ENCODE measurements around the gene RNF186.
A peak's percentile ranks its signal among the peaks of the same experiment; 100 is the strongest.
"Not testable (repeated sequence)": the region's sequence is repeated elsewhere in the genome, so short reads cannot be mapped to it uniquely, and the experiment has no call there.

RNF186 gene

GRCh38 chr1:19792237-19793002, 22.7 kb downstream of the RNF186 start:
- no peak for DNase-seq

GRCh38 chr1:19790061-19790975, 24.8 kb downstream of the RNF186 start:
- not testable (repeated sequence) for DNase-seq

DNA sequence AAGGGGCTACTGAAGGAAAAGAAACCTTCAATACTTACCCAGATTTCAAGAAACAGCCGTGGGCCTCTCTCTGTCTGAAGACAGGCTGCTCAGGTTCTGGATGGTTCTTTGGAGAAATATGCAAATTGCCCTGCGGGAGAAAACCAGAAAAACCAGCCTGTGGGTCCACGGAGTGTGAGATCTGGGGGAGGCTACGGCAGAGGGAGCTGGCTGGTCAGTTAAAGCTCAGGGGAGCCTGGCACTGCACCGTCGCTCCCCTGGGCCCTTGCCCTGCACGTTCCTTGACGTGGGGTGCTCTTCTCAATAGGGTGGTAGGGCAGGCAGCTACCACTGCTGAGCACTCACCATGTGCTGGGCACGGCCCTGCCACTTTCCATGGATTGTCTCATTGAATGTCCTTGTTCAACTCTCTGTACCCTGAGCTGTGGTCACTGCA, 28.1 kb downstream of the RNF186 start:
- DNase-seq: no peak

GRCh38 chr1:19785660-19786059, 29.4 kb downstream of the RNF186 start:
- DNase-seq: no peak

DNA sequence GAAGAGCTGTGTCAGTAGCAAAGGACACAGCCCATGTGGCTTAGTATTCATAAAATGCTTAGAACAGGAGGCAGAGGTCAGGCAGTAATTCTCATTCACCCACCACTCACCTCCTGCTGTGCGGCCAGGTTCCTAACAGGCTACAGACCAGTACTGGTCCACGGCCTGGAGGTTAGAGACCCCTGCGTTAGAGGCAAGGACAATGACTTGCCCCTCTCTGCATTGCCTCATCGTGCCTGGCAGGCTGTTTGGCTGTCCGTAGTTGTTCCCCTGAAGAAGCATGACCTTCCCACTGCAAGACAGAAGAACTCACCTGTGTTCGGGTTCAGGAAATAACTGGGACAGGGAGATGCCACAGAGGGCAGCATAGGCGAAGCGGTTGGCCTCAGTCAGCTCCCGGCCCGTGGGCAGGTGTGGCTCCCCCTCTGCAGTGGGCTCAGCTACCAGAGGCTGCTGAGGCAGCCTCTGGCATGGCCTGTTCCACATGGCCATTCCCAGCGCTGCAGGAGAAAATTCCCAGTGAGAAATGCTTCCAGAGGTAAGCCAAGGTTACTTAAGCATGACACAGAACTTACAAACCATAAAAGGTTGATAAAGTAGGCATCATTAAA, 34.7 kb downstream of the RNF186 start:
- no peak for DNase-seq

GRCh38 chr1:19776933-19777332, 38.1 kb downstream of the RNF186 start:
- DNase-seq: no peak

DNA sequence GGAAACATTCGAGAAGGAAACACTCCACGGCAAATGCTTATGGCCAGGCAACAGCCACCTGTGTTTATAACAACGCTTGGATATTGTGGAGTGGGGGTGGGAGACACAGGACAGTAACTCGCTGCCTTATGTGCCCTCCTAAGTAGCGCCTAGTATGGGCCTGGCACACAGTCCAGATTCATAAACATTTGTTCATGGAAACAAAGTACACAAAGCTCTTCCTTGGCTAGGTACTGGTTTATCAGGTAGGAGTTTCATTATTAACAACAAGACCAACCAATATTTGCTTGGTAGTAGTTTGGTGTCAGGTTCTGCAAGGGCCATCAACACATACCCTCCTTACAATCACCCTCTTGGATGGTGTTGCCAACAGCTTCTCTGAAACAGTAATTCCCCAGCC, 38.8 kb downstream of the RNF186 start:
- no peak for DNase-seq

DNA sequence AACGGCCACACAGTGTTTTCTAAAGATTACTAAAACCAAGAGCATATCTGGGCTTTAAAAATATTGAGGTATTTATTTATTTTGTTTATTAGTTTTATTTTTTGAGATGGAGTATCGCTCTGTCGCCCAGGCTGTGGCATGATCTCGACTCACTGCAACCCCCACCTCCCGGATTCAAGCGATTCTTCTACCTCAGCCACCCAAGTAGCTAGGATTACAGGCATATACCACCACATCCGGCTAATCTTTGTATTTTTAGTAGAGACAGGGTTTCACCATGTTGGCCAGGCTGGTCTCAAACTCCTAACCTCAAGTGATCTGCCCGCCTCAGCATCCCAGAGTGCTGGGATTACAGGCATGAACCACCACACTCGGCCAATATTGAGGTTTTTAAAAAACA, 39.3 kb downstream of the RNF186 start:
- no peak for DNase-seq

GRCh38 chr1:19775317-19775716, 39.8 kb downstream of the RNF186 start:
- DNase-seq: no peak

- DNase-seq: no peak
Observed at GRCh38 chr1:19774180-19774785, 40.8 kb downstream of the RNF186 start.

DNA sequence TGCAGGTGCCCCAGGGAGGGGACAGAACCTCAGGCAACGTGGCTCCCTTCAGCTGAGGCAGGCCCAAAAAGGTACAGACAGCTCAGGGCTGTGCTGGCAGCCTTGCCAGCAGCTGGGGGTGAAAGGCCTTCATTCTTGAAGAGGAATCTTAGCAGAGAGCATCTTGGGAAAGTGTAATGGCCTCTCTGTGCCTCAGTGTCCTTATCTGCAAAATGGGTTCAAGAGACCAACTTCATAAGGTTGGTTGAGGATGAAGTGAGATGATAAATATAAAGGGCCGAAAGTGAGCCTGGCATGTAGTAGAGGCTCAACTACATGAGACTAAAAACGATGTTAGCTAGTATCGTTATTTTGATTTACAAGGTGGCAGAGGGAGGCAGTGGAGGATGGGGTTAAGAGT, 41.6 kb downstream of the RNF186 start:
- DNase-seq: no peak

GRCh38 chr1:19772053-19772452, 43.0 kb downstream of the RNF186 start:
- no peak for DNase-seq

DNA sequence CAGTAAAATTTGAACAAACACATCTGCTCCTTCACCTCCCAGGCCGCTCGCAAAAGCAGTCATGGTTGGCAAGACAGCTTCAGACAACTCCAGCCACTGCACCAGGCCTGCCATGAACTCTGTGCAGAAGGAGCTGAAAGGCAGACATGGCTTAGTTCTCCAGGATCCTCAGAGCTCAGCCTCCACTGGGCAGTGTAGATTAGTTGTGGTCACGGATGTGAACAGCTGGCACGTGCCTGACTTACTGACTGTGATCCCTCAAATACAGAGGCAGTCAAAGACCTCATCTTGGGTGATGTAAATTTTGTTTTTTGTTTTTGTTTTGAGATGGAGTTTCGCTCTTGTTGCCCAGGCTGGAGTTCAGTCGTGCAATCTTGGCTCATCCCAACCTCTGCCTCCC, 43.7 kb downstream of the RNF186 start:
- DNase-seq: no peak

DNA sequence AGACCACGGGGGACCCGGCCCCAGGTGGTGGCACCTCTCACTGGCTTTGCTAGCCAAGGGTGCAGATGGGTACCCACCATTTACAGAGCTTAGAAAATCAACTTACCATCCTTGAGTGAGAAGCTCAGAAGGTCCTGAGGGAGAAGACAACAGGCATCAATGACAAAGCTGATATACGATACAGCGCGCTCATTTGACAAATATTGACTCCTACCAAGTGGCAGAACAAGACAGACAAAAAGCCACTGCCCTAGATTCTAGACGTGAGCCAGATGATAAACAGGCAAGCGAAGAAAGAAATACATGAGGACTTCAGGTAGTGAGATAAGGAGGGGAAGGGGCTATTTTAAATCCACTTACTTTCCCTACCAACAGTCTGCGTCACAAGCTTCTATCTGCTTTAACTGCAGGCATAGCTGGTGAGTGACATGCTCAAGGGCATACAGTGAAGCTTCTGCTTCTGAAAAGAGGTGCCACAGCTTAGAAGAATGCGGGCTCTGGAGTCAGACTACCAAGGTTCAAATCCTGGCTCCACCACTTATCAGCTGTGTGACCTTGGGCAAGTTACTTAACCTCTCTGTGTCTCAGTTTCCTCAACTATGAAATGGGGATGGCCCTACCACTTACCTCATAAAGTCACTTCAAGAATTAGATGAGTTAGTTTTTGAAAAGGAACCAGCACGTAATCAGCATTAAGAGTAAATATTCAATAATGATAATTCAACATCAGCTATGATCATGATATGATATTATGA, 44.5 kb downstream of the RNF186 start:
- DNase-seq: no peak

DNA sequence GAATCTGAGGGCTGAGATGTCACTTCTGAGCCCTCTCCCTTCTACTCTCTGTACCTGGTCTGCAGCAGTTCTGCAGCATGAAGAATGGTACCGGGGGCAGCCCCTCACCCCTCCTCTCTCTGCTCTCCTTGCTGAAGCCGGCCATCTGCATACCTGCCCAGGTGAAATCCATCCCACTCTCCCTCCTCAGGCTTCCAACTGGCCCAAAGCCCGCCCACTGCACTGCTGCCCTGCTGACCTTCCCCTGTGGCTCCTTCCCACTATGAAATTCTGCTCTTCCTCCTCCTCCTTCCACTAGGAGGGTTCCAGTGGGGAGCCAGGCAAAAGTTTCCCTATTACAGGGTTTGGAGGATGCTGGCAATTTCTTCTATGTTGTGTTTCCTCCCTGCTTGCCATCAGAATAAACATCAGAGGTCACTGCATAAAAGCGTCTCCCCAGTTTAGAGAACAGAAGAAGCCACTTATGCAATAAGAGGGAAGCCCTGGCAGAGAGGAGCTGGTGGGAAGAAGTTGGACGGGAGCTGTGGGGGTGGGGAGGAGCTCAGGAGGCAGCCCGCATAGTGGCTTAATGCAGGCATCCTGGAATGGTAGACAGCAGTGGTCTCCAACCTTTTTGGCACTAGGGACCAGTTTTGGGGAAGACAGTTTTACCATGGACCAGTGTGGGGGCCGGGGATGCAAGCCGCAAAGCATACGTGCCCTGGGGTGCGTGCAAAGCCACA, 45.7 kb downstream of the RNF186 start:
- no peak for DNase-seq

DNA sequence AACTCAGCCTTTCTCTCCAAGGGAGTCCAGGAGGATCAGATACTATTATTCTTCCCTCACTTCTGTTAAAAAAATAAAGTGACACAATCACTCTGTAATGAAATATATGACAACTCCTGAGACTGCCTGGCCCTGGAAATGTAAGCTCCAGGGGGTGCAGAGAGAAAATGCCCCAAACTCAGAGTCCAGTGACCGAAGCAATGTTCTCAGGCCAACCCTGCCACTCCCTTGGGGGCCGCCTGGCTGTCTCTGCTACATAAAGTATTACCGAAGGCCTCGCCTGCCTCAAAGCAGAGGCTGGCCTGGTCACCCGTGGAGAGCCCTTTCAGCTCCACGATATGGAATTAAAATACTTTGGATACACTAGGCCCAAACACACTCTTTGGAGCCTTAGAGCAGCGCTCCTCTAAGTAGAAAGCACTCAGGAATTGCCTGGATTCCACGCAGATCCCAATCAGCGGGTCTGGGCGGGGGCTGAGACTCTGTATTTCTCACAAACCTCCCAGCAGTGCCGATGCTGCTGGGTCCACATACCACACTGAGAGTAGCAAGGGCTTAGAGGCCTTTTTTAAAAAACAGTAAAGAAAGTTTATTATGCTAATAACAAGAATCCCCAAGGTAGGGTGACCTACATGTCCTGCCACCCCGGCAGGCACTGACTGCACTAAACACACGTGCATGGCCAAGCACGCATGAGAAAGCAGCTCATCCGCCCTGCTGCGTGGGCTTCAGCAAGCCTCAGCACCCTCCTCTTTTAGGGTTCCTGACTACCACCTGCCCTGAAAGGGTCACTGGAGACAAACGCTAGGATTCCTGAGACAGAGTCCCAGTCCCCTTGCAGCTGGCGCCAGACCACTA, 46.5 kb downstream of the RNF186 start:
- no peak for DNase-seq

DNA sequence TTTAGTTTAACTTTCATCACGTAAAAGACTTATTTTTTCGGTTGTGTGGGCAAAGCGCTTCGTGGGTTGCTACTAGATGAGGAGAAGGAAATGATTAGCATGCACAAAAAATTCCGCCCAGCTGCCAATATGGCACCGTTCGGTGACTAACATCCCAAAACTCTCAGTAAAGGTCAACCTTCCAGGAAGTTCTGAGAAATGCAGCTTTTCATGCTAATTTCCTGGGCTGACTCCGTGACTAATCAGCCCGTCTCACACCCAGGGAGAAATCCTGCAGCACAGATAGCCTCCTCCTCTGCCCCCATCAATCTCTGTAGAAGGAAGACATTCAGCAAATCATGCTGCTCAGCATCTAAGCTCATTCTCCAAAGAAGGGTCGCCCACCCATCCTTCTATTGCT, 49.5 kb downstream of the RNF186 start:
- peak; percentile 64 for DNase-seq

DNA sequence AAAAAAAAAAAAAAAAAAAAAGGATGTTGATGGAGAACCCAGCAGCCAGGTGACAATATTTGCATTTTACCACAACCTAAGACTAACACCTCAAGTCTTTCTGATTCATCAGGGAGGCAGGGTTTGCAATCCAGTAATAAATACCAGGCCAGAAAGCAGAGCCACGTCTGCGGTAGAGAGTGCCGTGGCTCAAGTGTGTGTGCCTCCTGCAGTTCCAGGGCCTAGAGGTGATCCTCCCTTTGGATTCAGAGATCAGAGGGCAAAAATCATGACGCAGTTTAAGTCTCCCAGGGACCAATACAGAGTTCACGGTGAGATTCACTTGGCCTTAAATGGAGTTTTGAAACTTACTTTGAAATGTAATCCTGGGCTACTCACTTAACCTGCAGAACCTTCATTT, 50.2 kb downstream of the RNF186 start:
- DNase-seq: no peak
